HG02610 (cell line): ENCODE data around the gene ATP8B1.

Source experiments
- ATAC-seq: cut with Tn5 transposase; IDR thresholded peaks from one replicate; pipeline ENCODE4 v1.9.1; 2021; ENCODE audit warnings: mild to moderate bottlenecking, moderate library complexity; ENCODE audit not compliant: unreplicated experiment

The ATP8B1 gene

GRCh38 chr18:57630754-57631595 is 172.1 kb downstream of the ATP8B1 start:
- ATAC-seq, result peak; percentile 45

GRCh38 chr18:57630002-57630753 is 172.9 kb downstream of the ATP8B1 start:
- ATAC-seq, result peak; percentile 88

- ATAC-seq, result no peak
These were observed 173.7 kb downstream of the ATP8B1 start for GRCh38 chr18:57629422-57629821.

- no peak for ATAC-seq
These were observed 175.6 kb downstream of the ATP8B1 start for GRCh38 chr18:57627488-57627887.

- no peak for ATAC-seq
These were observed 178.1 kb downstream of the ATP8B1 start for GRCh38 chr18:57624988-57625387.

- peak; percentile 15 for ATAC-seq
These were observed 181.9 kb downstream of the ATP8B1 start for GRCh38 chr18:57621246-57621604.

- no peak for ATAC-seq
These were observed 183.2 kb downstream of the ATP8B1 start for GRCh38 chr18:57619876-57620275.

GRCh38 chr18:57618910-57619309 is 184.2 kb downstream of the ATP8B1 start:
- ATAC-seq, result no peak

GRCh38 chr18:57603871-57604270 is 199.2 kb downstream of the ATP8B1 start:
- no peak for ATAC-seq
